GM19328 (cell line): ENCODE measurements around the gene TMEM121.
A peak's percentile ranks its signal among the peaks of the same experiment; 100 is the strongest.
"Not testable (repeated sequence)": the region's sequence is repeated elsewhere in the genome, so short reads cannot be mapped to it uniquely, and the experiment has no call there.

Experiments
- ATAC-seq: cut with Tn5 transposase; IDR thresholded peaks from one replicate; pipeline ENCODE4 v1.9.1; 2021; ENCODE audit warnings: mild to moderate bottlenecking, moderate library complexity; ENCODE audit not compliant: unreplicated experiment

Gene TMEM121

DNA sequence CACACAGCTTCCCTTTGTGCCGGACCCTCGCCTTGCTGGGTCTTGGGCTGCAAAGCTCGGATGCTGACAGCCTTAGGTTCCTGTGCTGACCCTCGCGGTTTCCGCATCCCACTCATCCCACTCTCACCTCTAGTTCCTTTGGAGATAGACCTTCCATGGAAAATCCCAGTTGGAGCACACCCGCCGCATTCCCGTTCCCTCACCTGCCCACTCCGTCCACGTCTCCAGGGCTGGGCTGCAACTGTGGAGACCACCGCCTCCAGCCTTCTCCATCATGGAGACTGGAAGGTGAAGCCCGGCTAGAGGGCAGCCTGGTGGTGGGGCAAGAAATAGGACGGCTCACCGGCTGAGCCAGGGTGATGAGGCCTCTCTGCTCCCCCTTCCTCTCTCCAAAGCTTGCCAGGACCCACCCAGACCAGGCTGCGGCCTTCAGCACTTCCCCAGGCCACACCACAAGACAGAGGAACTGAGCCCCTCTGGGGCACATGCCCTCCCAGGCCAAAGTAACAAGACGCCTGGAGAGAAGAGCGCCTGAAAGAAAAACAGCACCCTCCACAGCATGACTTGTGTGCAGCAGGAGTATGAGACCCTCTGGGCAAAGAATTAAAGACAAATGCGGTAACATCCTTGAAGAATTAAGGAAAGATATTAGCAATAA lies 15.0 kb downstream of the TMEM121 start:
- ATAC-seq = no peak

DNA sequence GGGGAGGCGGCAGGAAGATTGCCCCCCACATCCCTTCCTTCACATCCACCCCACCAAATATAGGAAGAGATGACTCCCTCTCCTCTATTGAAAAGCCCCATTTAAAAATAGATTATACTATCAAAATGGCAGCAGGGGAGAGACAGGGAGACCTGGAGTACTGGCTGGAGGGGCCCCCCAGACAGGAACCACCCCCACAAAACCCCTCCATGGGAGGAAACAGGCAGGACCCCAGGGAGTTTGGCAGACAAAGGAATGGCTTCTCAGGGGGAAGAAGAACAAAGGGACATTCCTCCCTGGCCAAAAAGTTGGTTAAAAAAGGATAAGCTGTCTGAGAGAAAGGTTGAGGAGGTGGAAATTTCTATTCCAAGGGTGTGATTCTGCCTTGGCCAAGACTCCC lies 19.3 kb downstream of the TMEM121 start:
- ATAC-seq = not testable (repeated sequence)

DNA sequence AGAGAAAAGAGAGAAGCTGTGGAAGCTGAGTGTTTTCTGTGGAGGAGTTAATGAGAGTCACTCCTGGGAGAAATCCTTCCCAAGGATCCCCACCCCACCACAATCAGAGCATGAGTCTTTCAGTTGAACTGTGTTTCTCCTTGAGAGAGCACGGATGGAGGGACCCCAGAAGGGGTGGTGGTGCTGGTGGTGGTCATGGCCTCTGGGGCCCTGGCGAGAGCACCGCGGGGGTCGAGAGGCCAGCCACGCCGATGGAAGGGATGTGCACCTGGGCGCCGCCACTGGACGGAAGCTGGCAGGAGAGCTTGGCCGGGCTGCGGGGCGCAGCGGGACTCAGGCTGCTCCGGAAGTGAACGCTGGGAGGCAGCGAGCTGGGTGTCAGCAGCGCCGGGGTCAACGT lies 20.0 kb downstream of the TMEM121 start:
- not testable (repeated sequence) for ATAC-seq

DNA sequence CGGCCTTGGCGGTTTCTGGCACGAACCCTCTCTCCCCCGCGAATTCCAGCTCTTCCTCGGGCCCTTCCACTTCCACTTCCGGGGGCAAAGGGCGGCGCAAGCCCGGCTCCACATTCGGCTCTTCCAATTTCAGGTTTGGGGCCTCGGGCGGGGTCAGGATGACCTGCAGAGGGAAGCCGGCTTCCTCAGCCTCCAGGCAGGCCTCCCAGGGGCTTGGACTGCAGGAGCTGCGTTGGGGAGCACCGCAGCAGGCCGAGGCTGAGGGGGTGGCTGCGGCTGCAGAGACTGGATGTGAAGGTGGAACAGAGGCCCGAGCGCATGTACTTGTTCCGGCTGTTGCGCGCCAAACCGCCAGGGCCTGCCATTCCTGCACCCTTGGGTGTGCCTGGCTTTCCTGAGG lies 20.7 kb downstream of the TMEM121 start:
- not testable (repeated sequence) for ATAC-seq

DNA sequence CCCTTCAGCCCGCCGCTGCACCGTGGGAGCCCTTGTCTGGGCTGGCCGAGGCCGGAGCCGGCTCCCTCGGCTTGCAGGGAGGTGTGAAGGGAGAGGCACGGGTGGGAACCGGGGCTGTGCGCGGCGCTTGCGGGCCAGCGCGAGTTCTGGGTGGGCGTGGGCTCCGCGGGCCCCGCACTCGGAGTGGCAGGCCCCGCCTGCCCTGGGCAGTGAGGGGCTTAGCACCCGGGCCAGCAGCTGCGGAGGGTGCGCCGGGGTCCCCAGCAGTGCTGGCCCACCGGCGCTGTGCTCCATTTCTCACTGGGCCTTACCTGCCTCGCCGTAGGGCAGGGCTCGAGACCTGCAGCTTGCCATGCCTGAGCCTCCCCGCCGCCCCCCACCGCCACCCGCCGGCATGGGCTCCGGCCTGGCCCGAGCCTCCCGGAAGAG lies 21.4 kb downstream of the TMEM121 start:
- no peak for ATAC-seq

DNA sequence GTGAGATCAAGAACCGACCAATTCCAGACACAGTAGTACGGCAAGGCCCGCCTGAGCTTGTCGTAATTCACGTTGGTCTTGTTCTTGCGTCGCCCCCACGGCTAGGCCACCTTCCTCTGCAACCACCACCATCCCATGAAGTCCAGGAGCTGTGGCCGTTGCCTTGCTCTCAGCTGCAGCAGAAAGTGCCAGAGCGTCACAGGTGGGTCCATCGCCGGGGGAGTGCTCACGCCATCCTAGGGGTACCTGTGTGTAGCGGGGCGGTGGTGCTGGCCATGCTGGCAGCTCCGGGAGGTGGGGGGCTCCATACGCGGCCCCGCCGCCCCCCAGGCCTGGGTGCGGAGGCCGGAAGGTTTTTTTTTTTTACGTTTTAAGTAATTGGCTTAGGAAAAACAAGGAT lies 23.1 kb downstream of the TMEM121 start:
- no peak for ATAC-seq

DNA sequence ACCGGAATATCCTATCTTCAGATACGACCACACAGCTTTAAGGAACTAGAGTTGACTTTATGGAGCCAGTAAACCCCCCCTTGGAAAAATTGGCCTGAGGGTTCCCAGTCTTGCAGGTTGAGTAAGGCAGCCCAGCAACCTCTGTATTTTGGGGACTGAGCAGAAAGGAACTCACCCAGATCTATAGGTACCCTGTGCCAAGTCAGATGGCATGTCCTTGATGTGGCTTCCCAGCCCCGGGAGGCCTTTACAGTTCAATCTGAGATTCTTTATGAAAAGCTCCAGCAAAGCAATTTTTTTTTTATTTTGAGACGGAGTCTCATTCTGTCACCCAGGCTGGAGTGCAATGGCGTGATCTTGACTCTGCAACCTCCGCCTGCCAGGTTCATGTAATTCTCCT lies 27.6 kb downstream of the TMEM121 start:
- no peak for ATAC-seq

DNA sequence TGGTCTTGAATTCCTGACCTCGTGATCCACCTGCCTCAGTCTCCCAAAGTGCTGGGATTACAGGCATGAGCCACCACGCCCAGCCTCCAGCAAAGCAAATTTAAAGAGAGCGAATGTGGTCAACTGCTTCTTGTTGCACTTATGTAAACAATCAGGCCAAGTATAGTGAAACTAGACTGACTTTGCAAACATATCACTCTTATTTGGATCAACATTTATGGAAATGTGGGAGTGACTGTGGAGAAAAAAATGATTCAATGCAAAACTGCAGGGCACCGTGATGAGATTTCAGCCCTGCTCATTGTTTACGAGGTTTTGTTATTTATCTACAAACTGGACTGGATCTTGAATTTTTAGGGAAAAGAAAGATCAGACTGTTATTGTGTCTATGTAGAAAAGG lies 28.1 kb downstream of the TMEM121 start:
- no peak for ATAC-seq

DNA sequence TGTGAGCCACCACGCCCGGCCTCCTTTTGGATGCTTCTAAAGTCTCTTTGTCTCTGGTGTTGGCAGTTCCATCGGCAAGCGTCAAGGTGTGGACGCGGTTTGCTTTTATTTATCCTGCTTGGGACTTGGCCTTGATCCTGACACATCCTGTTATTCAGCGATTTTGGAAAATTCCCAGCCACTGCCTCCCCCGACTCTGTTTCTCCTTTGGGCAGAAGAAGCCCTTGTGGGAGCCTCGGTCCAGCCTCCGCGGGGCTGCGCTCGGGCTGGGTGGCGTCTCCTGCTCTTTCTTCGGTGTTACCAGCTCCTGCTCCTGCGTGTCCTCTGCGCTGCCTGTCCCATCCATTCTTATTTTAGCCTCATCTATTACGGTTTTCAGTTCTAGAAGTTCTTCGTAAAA lies 31.3 kb downstream of the TMEM121 start:
- not testable (repeated sequence) for ATAC-seq

DNA sequence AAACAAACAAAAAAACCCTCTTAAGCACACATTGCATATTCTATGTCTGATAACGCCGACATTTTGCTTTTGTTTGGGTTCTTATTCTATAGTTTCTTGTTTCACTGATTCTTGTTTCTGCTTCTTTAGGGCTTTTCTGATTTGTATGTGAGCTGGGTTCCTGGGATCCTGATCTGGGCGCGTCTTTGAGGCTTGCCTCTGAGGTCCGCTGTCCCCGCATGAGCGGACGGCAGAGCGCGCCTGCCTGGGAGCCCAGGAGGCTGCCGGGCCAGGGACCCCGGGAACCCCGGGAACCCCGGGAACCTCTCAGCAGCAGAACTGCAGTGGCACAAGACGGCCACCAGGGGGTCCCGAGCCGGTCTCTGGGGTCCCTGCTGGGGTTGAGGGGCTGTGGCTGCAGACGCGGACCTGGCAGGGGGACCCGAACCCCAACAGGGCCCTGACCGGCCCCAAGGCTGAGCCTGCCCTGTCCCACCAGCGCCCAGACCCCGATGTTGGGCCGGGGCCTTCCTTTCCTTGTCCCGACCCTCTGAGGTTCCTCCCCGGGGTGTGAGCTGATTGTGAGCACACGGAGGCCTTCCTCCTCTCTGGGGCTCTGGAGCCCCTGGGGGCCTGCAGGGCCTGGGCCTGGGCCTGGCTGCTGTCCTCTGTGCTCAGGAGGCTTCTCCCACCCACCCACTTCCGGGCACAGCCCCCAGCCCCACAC lies 32.2 kb downstream of the TMEM121 start:
- not testable (repeated sequence) for ATAC-seq

DNA sequence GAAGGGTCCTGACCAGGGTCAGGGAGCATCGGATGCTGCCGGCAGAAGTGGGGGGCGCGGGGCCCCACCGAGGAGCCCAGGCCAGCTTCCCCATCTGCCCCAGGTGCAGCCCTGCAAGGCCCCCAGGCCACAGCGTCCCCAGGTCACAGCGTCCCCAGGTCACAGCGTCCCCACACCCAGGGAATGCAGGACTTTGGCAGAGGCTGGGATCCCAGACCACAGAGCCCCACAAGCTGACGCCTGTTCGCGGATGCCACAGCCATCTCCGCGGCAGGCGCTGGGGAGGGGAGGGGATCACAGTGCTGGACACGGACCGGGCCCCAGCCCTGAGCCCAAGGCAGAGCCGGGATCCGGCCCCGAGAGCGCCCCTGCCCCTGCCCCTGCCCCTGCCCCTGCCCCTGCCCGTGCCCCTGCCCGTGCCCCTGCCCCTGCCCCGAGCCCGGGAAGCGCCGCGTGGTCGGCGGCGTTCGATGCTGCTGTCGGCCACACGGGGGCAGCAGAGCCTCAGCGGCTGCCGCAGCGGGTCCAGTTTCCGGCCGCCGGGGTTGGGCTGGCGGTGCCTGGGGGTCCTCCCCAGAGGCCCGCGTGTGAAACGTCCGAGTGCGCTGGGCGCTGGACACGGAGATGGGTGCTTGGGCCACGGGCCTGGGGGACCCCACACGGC lies 33.1 kb downstream of the TMEM121 start:
- ATAC-seq = peak; percentile 38

DNA sequence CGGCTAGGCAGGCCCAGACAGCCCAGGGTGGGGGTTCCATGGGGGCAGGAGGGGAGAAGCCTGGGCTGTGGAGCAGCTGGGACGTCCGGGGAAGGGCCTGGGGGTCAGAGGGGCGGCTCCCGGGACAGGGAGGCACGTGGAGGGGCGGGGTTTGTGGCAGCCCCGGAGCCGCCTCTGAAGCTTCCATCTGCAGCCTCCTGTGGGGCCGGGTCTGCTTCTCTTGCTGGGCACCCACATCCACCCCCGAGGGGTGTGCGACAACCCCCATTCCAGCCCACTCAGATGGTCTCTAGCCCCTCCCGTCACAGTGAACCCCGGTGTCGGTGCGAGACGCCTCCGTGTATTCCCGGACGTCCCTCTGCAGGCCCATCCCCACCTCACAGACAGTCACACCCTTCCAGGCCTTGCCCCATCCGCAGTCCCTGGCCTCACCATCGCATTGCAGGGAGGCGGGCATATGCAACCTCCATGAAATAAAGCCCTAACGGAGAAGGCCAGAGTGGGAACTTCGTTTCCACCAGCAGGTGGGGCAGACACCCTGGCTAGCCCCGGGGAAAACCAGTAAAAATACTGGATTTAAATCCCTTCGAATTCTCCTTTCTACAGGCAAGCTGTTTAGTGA lies 33.8 kb downstream of the TMEM121 start:
- peak; percentile 71 for ATAC-seq

DNA sequence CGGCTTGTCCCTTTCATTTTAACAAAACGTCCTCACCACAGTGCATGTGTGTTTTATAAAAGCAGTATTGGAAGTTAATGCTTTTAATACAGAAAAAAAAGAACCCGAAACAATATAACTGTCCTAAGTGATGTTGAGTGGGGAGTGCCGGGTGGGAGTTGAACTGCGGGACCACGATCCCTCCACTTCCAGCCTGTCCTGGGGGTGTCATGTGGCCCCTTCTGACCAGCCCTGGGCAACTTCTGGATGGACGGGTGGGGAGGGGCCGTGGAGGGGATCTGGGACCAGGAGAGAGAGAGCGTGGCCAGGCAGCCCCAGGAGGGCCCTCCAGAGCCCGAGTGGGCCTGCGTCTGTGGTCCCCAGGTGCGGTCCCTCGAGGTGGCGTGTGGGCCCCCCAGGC lies 35.0 kb downstream of the TMEM121 start:
- not testable (repeated sequence) for ATAC-seq

DNA sequence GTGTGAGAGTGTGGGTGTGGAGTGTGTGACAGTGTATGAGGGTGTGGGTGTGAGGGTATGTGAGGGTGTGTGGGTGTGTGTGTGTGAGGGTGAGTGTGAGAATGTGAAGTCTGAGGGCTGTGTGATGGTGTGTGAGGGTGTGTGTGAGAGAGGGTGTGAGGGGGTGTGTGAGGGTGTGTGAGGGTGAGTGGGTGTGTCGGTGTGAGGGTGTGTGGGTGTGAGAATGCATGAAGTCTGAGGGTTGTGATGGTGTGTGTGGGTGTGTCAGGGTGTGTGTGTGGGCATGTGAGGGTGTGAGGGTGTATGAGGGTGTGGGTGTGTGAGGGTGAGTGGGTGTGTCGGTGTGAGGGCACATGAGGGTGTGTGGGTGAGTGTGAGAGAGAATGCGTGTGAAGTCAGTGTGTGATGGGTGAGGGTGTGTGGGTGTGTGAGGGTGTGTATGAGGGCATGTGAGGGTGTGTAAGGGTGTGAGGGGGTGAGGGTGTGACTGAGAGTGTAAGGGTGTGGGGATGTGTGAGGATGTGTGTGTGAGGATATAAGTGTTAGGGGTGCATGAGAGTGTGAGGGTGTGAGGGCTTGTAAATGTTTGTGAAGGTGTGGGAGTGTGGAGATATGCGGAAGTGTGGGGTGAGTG lies 36.4 kb downstream of the TMEM121 start:
- ATAC-seq = no peak

DNA sequence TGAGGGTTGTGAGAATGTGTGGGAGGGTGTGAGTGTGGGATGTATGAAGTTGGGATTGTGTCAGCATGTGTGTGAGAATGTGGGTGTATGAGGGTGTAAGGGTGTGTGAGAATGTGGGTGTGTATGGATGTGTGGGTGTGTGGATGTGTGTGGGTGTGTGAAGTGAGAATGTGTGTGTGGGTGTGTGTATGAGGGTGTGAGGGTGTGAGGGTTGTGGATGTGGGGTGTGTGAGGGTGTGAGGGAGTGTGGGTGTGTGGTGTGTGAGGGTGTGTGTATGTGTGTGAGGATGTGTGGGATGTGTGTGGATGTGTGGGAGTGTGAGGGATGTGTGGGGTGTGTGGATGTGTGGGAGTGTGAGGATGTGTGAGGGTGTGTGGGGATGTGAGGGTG lies 37.0 kb downstream of the TMEM121 start:
- no peak for ATAC-seq

DNA sequence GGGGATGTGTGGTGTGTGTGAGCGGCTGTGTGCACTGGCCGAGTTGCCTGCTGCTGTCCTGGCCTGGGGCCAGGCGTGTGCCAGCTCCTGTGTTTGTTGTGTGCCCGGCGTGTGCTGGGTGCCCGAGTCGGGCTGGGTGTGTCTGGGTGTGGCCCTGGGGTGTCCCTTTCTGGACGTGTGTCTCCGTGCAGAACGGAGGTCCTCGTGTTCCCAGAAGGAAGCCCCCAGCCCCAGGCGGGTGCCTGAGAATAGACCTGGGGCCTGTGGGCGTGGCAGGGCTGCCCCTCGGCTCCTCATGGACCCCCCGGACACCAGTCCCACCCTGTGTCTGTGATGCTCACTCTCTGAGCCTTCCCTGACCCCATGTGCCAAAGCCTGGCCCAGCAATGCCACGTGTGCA lies 38.2 kb downstream of the TMEM121 start:
- ATAC-seq = not testable (repeated sequence)

DNA sequence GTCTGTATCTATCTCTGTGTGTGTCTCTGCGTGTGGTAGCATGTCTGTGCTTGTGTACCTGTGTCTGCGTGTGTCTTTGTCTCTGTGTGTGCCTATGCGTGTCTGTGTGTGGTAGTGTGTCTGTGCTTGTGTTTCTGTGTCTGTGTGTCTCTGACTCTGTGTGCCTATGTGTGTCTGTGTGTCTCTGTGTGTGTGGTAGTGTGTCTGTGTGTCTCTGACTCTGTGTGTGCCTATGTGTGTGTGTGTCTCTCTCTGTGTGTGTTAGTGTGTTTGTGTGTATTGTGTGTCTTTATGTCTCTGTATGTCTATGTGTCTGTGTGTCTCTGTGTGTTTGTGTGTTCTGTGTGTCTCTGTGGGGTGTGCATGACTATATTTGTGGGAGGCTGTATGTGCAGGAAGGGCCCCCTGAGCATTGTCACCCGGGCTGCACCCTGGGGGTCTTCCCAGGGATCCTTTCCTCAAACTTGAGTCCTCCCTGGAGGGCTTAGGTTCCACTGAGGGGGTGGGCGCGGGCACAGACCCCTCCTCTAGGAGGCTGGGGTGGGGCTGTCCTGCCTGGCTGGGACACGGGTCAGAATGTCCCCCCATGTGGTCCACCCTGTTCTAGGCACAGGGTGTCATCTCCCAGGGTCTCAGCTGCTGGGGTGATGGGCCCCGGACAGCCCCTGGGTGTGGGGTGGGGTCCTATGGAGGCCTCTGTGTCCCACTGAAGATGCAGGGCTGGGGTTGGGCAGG lies 39.0 kb downstream of the TMEM121 start:
- ATAC-seq = not testable (repeated sequence)

DNA sequence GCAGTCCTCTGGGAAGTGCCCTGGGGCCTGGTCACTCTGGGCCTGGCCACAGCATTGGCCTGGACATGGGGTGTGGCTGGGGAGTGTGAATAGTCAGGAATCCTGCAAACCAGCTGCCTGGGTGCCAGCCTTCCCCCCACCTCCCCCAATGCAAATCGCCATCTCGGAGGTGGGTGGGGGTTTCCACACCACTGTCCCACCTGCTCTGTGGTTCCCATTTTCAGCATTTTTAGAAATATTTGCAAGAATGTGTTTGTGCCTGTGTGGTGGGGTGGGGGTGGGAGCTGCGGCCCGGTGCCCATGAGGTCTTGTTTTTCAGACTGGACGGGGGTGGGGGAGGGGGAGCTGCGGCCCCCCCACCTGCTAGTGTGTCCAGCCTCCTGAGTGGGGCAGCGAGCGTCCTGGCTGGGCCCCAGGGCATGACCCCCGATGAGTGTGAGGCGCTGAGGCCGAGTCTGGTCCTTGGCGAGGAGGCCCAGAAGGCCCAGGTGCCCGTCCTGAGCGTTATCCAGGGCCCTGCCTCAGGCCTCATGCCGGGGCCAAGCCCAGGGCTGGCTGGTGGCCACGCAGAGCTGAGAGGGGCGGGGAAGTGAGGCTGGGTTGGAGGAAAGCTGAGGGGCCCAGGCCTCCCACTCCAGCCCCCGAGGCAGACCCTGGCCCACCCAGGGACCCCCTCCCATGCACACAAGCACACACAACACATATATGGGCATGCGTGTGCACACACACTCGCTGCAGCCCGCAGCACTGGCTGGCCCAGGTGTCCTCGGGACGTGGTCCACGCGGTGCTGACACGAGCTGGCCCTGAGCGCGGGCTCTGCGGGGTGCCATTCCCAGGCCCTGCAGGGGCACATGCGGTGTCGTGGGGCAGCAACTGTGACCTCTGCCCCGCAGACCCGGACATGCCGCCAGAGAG lies 40.1 kb downstream of the TMEM121 start:
- ATAC-seq = peak; percentile 47
